Left renal cortex interstitium (tissue), 4 donors: Measurements from ENCODE around the gene THAP8. TPM values are rescaled to one million over a fixed set of nuclear protein-coding genes. Genes with fewer than 3 reads are reported as not detected.

Experiments
- DNase-seq, 4 donors: peaks; one replicate each; pipeline ENCODE4 v3.0.0-alpha.2; 2013; ENCODE audit warnings: low read depth in 4 of 4, low spot score in 2 of 4, missing footprints in 1 of 4
- polyA plus RNA-seq, 4 donors: library from polyadenylated mRNA; unstranded; fragments of 120-200 nt; gene quantifications; one replicate each; pipeline ENCODE4 v1.2.1, GENCODE V29; 2013; ENCODE audit not compliant: insufficient read length in 4 of 4

Gene THAP8
- polyA plus RNA-seq, 4 donors, result 10.8 to 16.5 (median 13.4) TPM

DNA sequence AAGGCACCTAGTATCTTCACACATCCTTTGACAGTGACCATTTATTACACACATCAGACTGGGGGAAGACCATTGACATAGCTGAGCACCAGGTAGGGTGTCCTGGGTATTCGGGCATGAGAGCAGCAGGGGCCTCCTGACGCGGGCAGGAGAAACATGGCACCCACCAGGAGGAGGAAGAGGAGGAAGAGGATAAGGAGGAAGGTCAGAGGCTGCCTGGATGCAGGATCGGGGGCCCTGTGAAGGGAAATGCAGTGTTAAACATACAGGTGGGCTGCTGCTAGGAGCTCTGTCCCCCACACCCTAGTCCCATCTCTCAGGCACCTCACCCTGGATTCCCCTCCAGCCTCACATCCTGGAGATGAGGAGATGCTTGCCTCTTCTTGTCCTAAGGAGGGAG, 50.8 kb downstream of the THAP8 start:
- no peak for DNase-seq

DNA sequence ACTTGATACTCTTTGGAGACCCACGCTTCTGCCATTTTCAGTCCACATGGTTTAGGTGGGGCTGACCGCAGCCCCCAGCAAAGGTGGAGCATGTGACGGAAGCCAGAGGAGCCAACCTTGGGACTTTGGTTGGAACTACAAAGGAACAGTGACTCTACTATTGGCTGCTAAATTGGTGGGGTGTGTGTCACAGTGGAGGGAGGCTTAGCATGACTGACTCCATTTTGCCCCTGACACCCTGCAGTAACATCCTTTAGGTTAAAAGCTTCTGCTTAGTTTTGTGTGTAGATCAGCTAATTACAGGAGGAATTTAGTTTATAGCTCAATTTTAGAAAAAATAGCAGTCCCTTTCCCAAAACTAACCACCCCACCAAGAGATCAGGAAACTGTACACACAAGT, 52.5 kb downstream of the THAP8 start:
- no peak for DNase-seq

GRCh38 chr19:35996777-35997176, 57.3 kb downstream of the THAP8 start:
- no peak for DNase-seq

GRCh38 chr19:35995048-35995993, 58.8 kb downstream of the THAP8 start, which contains the start of gene SDHAF1:
Gene SDHAF1, plus strand, starts transcription at chr19:35995188. Its CDS starts 87 bp downstream, at chr19:35995275.
- DNase-seq, result peak; percentile 76 to 92 (median 84)

- no peak for DNase-seq
Observed at GRCh38 chr19:35993923-35994598, 60.0 kb downstream of the THAP8 start.

- no peak for DNase-seq
Observed at GRCh38 chr19:35992907-35993765, 60.9 kb downstream of the THAP8 start.

DNA sequence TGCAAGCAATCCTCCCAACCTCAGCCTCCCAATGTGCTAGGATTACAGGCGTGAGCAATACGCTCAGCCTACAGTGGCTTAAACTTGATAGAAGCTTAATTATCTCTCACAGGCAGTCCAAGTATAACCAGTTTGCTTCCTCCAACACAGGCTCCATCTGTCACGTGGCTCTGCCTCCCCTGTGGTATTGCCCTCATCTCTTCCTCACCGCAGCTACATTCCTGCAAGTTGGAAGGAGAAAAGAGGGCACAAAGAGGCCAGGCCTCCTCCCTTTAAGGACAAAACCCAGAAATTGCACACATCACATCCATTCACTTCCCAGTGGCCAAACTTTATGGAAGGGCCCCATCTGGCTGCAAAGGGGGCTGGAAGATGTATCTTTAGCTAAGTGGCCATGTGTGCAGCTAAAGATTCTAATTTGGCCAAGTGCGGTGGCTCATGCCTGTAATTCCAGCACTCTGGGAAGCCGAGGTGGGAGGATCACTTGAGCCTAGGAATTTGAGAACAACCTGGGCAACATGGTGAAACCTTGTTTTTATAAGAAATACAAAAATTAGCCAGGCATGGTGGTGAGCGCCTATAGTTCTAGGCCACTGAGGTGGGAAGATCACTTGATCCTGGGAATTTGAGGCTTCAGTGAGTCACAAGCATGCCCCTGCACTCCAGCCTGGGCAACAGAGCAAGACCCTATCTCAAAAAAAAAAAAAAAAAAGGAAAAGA, 62.2 kb downstream of the THAP8 start:
- DNase-seq, result no peak

DNA sequence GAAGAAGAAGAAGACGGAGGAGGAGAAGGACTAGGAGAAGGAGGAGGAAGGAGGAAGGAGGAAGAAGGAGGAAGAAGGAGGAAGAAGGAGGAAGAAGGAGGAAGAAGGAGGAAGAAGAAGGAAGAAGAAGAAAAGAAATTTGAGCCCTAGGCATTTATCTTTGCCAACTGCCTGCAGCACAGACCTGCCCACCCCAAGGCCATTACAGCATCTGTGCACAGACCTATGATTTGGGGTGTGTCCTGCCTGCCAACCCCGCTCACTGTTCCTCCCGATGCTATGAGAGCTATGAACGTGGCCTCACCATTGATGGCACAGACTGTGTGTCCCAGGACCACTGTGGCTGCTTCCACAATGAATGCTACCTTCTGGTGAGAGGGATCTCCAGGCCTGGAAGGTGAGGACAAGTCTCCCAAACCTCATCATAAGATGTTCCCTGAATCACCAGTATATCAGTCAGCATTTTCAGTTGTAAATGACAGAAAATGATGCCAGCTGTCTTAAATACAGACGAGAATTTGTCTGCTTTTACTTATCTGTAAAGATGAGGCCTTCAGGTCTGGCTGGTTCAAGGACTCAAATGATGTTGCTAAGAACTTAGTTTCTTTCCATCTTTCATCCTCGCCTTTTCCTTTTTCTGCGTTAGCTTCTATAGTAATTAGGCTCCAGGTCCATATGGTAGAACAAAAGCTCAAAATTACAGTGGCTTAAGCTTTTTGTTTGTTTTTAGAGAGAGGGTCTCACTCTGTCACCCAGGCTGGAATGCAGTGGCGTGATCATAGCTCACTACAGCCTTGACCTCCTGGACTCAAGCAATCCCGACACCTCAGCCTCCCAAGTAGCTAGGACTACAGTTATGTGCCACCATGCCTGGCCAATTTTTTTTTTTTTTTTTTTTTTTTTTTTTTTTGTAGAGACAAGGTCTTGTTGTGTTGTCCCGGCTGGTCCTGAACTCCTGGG, 63.0 kb downstream of the THAP8 start:
- no peak for DNase-seq

- DNase-seq, result no peak
Observed at GRCh38 chr19:35990156-35990555, 63.9 kb downstream of the THAP8 start.

DNA sequence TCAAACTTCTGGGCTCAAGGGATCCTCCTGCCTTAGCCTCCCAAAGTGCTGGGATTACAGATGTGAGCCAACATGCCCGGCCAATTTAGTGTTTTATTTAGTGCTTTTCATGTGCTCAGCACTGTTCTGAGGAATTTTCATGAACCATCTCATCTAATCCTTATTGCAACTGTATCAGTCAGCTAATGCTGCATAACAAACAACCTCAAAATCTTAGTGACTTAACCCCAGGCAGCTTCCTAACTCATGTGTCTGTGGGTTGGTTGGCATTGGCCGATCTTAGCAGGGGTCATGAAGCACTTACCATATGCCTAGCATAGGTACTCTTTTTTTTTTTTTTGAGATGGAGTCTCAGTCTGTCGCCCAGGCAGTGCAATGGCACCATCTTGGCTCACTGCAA, 65.3 kb downstream of the THAP8 start:
- no peak for DNase-seq

DNA sequence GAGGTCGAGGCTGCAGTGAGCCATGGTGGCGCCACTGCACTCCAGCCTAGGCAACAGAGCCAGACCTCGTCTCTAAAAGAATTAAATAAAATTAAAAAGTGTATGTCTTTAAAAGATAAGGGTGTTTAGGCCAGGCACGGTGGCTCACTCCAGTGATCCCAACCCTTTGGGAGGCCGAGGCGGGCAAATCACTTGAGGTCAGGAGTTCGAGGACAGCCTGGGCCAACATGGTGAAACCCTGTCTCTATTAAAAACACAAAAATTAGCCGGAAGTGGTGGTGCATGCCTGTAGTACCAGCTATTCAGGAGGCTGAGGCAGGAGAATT, 66.6 kb downstream of the THAP8 start:
- no peak for DNase-seq

DNA sequence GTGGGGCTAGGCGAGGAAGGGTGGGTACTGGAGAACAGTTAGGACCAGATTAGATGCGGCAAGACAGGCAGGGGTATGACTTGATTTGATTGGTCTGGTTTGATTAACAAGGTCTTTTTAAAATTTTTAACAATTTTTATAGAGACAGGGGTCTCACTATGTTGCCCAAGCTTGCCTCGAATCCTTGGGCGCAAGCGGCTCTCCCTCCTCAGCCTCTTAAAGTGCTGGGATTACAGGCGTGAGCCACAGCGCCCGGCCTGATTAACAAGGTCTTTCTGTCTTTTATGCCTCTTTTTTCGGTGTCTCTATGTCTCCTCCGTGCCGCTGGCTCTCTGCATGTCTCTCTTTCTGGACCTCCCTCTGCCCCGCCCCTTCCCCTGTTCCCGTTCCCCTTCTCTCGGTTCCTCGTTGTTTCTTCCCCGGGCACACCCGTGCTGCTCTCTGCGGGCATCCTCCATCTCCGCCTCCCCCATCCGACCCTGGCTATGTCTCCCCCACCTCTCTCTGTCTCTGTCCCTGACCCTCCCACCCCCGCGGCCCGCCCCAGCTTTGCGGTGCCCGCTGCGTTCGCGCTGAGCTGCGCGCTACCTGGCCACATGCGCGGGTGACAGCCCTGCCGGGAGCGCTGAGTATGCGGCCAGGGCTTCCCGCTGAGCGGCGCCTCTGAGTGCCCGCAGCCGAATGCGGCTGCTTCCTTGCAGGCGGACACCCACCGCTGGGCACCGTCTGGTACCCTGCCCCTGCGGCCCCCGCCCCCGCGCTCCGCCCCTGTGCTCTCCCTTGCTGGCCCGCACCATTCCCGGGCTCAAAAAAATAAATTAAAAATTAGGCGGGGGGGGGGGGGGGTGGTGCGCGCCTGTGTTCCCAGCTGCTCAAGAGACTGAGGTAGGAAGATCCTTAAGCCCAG, 67.2 kb downstream of the THAP8 start:
- no peak for DNase-seq

DNA sequence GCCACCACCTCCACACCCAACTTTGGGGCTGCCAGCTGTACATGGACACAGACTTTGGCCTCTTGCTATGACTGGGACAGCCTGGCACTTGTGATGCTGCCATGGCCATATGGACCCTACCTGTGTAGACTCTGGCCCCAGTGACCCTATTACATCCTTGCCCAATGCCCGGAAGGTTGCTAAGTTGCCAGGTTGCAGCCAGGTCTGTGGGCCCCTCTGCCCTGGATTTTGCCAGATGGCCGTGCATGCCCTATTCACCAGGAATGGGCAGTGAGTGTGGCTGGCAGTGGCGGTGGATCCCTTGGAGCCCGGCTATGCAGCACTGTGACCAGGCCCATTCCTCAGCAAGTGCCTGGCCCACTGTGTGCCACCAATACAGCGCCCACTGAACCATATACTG, 68.0 kb downstream of the THAP8 start:
- no peak for DNase-seq

Other genes with a start within 250 kb of the THAP8 start
- gene PRODH2, start 241.4 kb downstream of the THAP8 start, polyA plus RNA-seq, result 10 to 100 TPM; 24.2 to 60.6 (median 39.9) TPM
- 100 to 1,000 TPM; 101 to 226 (median 168) TPM for gene NPHS1, start 201.8 kb downstream of the THAP8 start, polyA plus RNA-seq
- 10 to 100 TPM in 3 of 4 donors, 1 to 10 TPM in 1; 7.7 to 12.8 (median 11.5) TPM for gene KIRREL2, start 197.4 kb downstream of the THAP8 start, polyA plus RNA-seq
- gene APLP1, start 185.7 kb downstream of the THAP8 start, polyA plus RNA-seq, result 10 to 100 TPM; 19.3 to 32.8 (median 28.3) TPM
- 1 to 10 TPM; 1.3 to 6.0 (median 4.1) TPM for gene NFKBID, start 153.7 kb downstream of the THAP8 start, polyA plus RNA-seq
- gene HCST, start 151.8 kb downstream of the THAP8 start, polyA plus RNA-seq, result 1 to 10 TPM; 3.0 to 4.5 (median 3.4) TPM
- gene TYROBP, start 146.0 kb downstream of the THAP8 start, polyA plus RNA-seq, result 10 to 100 TPM in 2 of 4 donors, 1 to 10 TPM in 2; 8.2 to 13.5 (median 11.1) TPM
- gene LRFN3, start 117.9 kb downstream of the THAP8 start, polyA plus RNA-seq, result 10 to 100 TPM in 3 of 4 donors, 1 to 10 TPM in 1; 8.6 to 19.9 (median 14.3) TPM
- 10 to 100 TPM; 12.4 to 19.8 (median 15.0) TPM for gene SDHAF1, start 59.1 kb downstream of the THAP8 start, polyA plus RNA-seq
- 10 to 100 TPM; 12.5 to 16.1 (median 13.3) TPM for gene SYNE4, start 45.5 kb downstream of the THAP8 start, polyA plus RNA-seq
- gene ALKBH6, start 40.1 kb downstream of the THAP8 start, polyA plus RNA-seq, result 10 to 100 TPM; 11.8 to 20.5 (median 16.9) TPM
- 10 to 100 TPM; 47.0 to 61.8 (median 57.1) TPM for gene CLIP3, start 21.4 kb downstream of the THAP8 start, polyA plus RNA-seq
- 1 to 10 TPM; 3.1 to 6.4 (median 5.1) TPM for gene WDR62, start 612 bp upstream of the THAP8 start, polyA plus RNA-seq
- gene OVOL3, start 56.9 kb upstream of the THAP8 start, polyA plus RNA-seq, result under 1 TPM in 1 of 4 donors, not detected in 3; 0.21 TPM
- 10 to 100 TPM; 47.4 to 78.7 (median 53.8) TPM for gene POLR2I, start 60.6 kb upstream of the THAP8 start, polyA plus RNA-seq
- gene TBCB, start 61.2 kb upstream of the THAP8 start, polyA plus RNA-seq, result 100 to 1,000 TPM; 118 to 158 (median 128) TPM
- 100 to 1,000 TPM; 503 to 614 (median 583) TPM for gene CAPNS1, start 85.8 kb upstream of the THAP8 start, polyA plus RNA-seq
- 10 to 100 TPM; 20.9 to 52.1 (median 31.6) TPM for gene COX7A1, start 98.2 kb upstream of the THAP8 start, polyA plus RNA-seq
- gene ZNF565, start 160.4 kb upstream of the THAP8 start, polyA plus RNA-seq, result 1 to 10 TPM; 6.0 to 7.7 (median 6.4) TPM
- 100 to 1,000 TPM; 113 to 161 (median 129) TPM for gene ZNF146, start 160.8 kb upstream of the THAP8 start, polyA plus RNA-seq